RWPE2 (cell line): ENCODE results near the gene VPS35.
A peak's percentile ranks its signal among the peaks of the same experiment; 100 is the strongest.

Experiments
- ATAC-seq: fragments of 200-7000 bp; cut with Tn5 transposase; 3 replicates; pipeline ENCODE4 v1.9.1; 2021; ENCODE audit warnings: low read depth
- DNase-seq: peaks from one replicate; pipeline ENCODE4 v3.0.0-alpha.2; 2020; ENCODE audit warnings: low spot score
- H3K27ac ChIP-seq: fragments of 450-650 bp; 2 replicates; pipeline ENCODE4 v1.5.1; 2017; ENCODE audit warnings: mild to moderate bottlenecking; ENCODE audit not compliant: poor library complexity, severe bottlenecking
- H3K27me3 ChIP-seq: fragments of 250-450 bp; sonication (Bioruptor Pico); 2 replicates; pipeline ENCODE4 v1.5.1; 2021; ENCODE audit warnings: mild to moderate bottlenecking, moderate library complexity; ENCODE audit not compliant: insufficient read depth, poor library complexity, severe bottlenecking
- H3K36me3 ChIP-seq: fragments of 250-450 bp; sonication (Bioruptor Pico); 2 replicates; pipeline ENCODE4 v1.5.1; 2020; ENCODE audit warnings: low read depth, mild to moderate bottlenecking, moderate library complexity
- H3K4me1 ChIP-seq: fragments of 250-450 bp; sonication (Bioruptor Pico); 2 replicates; pipeline ENCODE4 v1.5.1; 2021; ENCODE audit warnings: mild to moderate bottlenecking, moderate library complexity; ENCODE audit not compliant: insufficient read depth, poor library complexity, severe bottlenecking
- H3K4me3 ChIP-seq: fragments of 250-450 bp; sonication (Bioruptor Pico); 2 replicates; pipeline ENCODE4 v1.5.1; 2021; ENCODE audit warnings: mild to moderate bottlenecking, moderate library complexity; ENCODE audit not compliant: severe bottlenecking
- H3K9me3 ChIP-seq: fragments of 250-450 bp; sonication (Bioruptor Pico); 2 replicates; pipeline ENCODE4 v1.5.1; 2021; ENCODE audit warnings: mild to moderate bottlenecking, moderate library complexity; ENCODE audit not compliant: severe bottlenecking
- CTCF ChIP-seq: fragments of 450-650 bp; IDR thresholded peaks from one replicate; pipeline ENCODE4 v1.5.1; 2017; ENCODE audit warnings: mild to moderate bottlenecking, moderate library complexity; ENCODE audit not compliant: poor library complexity, severe bottlenecking

Gene VPS35

GRCh38 chr16:46696957-46697356, 8.0 kb upstream of the VPS35 start:
- Histone ChIP-seq H3K27me3 (no peaks in the 10 kb centered on the region), H3K4me1 (no peaks in the 10 kb centered on the region), H3K9me3 (no peaks in the 10 kb centered on the region), H3K4me3 (no peak overlapping the region), H3K36me3 (peaks cover 72% of the 10 kb centered on the region), H3K27ac (no peak overlapping the region)
- DNase-seq (no peak), ATAC-seq (no peak)
- TF ChIP-seq CTCF: no peak

- ATAC-seq (no peak), DNase-seq (no peak)
- no peak overlapping the region for H3K27ac ChIP-seq
- no peak overlapping the region for H3K4me3 ChIP-seq
- H3K9me3 ChIP-seq: no peaks in the 10 kb centered on the region
- no peak for TF ChIP-seq CTCF
- H3K4me1 ChIP-seq: peaks cover 6% of the 10 kb centered on the region
- H3K27me3 ChIP-seq: no peaks in the 10 kb centered on the region
- H3K36me3 ChIP-seq: peaks cover 79% of the 10 kb centered on the region
Observed at GRCh38 chr16:46695937-46696336, 7.0 kb upstream of the VPS35 start.

GRCh38 chr16:46693598-46693997, 4.6 kb upstream of the VPS35 start:
- no peak for TF ChIP-seq CTCF
- DNase-seq: no peak
- H3K4me3 ChIP-seq: no peak overlapping the region
- peaks cover 69% of the 10 kb centered on the region for H3K36me3 ChIP-seq
- H3K9me3 ChIP-seq: no peaks in the 10 kb centered on the region
- ATAC-seq: no peak
- no peaks in the 10 kb centered on the region for H3K27me3 ChIP-seq
- no peak overlapping the region for H3K27ac ChIP-seq
- peaks cover 6% of the 10 kb centered on the region for H3K4me1 ChIP-seq

- H3K27me3 ChIP-seq: no peaks in the 10 kb centered on the region
- peaks cover 18% of the 10 kb centered on the region for H3K4me1 ChIP-seq
- H3K9me3 ChIP-seq: no peaks in the 10 kb centered on the region
- DNase-seq: no peak
- peaks cover 50% of the 10 kb centered on the region for H3K36me3 ChIP-seq
- TF ChIP-seq CTCF: no peak
- H3K4me3 ChIP-seq: no peak overlapping the region
- no peak for ATAC-seq
- H3K27ac ChIP-seq: no peak overlapping the region
Observed at GRCh38 chr16:46691726-46692125, 2.7 kb upstream of the VPS35 start.

- H3K9me3 ChIP-seq: no peaks in the 10 kb centered on the region
- peak overlapping the region; percentile 83 for H3K27ac ChIP-seq
- peak overlapping the region; percentile 60 for H3K4me3 ChIP-seq
- DNase-seq (no peak), ATAC-seq (no peak)
- H3K36me3 ChIP-seq: peaks cover 46% of the 10 kb centered on the region
- TF ChIP-seq CTCF: peak; percentile 36
- peaks cover 27% of the 10 kb centered on the region for H3K4me1 ChIP-seq
- no peaks in the 10 kb centered on the region for H3K27me3 ChIP-seq
Observed at GRCh38 chr16:46690281-46691178, 1.6 kb upstream of the VPS35 start.
